Heart left ventricle (tissue), 16 donors: ENCODE results near the gene TMEM217. TPM values are rescaled to one million over a fixed set of nuclear protein-coding genes. Genes with fewer than 3 reads are reported as not detected.

Experiments
- ATAC-seq, 4 donors: fragments of 200-7000 bp; cut with Tn5 transposase; one replicate each; pipeline ENCODE4 v1.9.1; 2020 to 2022; ENCODE audit warnings: moderate library complexity in 4 of 4, mild to moderate bottlenecking in 3 of 4, moderate number of reproducible peaks in 1 of 4
- DNase-seq, 5 donors: peaks; one replicate each; pipeline ENCODE4 v3.0.0-alpha.2; 2020
- H3K27ac ChIP-seq, 12 donors: fragments of 200-600 bp; sonication (generic) in 4 of 12; one replicate each; pipeline versions ENCODE4 v1.5.0 to v1.8.0; 2016 to 2022; ENCODE audit warnings: mild to moderate bottlenecking in 2 of 12
- H3K27me3 ChIP-seq, 9 donors: fragments of 200-600 bp; sonication (generic) in 2 of 9; one replicate each; pipeline versions ENCODE4 v1.5.1 to v1.8.0; 2016 to 2022; ENCODE audit warnings: mild to moderate bottlenecking in 3 of 9
- H3K36me3 ChIP-seq, 9 donors: fragments of 200-600 bp; sonication (generic) in 2 of 9; one replicate each; pipeline versions ENCODE4 v1.5.0 to v1.8.0; 2018 to 2022; ENCODE audit warnings: mild to moderate bottlenecking in 2 of 9
- H3K4me1 ChIP-seq, 12 donors: fragments of 200-600 bp; sonication (generic) in 4 of 12; one replicate each; pipeline versions ENCODE4 v1.5.0 to v1.8.0; 2016 to 2022; ENCODE audit warnings: mild to moderate bottlenecking in 3 of 12
- H3K4me3 ChIP-seq, 12 donors: fragments of 200-600 bp; sonication (generic) in 4 of 12; one replicate each; pipeline versions ENCODE4 v1.5.0 to v1.8.0; 2017 to 2022; ENCODE audit warnings: mild to moderate bottlenecking in 9 of 12, moderate library complexity in 4 of 12
- H3K9me3 ChIP-seq, 12 donors: fragments of 200-600 bp; sonication (generic) in 4 of 12; one replicate each; pipeline versions ENCODE4 v1.5.0 to v1.8.0; 2016 to 2022; ENCODE audit warnings: mild to moderate bottlenecking in 1 of 12
- POLR2A ChIP-seq, 2 donors: fragments of 450-650 bp; IDR thresholded peaks; one replicate each; pipeline ENCODE4 v1.6.1; 2017; ENCODE audit warnings: antibody characterized with exemption in 2 of 2, mild to moderate bottlenecking in 2 of 2, moderate library complexity in 2 of 2
- WGBS, 4 donors: extraction: QIAGEN DNeasy Blood & Tissue Kit in 2 of 4; methylation state at CpG; one replicate each; pipeline versions ENCODE4 v1.1.5 to v1.1.7; 2013 to 2018; 5-methylcytosine and 5-hydroxymethylcytosine counted together
- intact Hi-C, 10 donors: fragments of 100-400 bp; cut with DNase I; formaldehyde crosslinking; loops; one replicate each; pipeline versions ENCODE4 v1.11.1 to v1.14.2; 2022
- polyA plus RNA-seq, 2 donors: library from polyadenylated mRNA; stranded (reverse); fragments of 200-250 nt; gene quantifications; one replicate each; pipeline ENCODE4 v1.2.3, GENCODE V29; 2013
- total RNA-seq, 9 donors: library from RNA; depleted of rRNA in 2 of 9; stranded (reverse); fragments of >200 nt in 2 of 9; fragmentation: NEBNext Ultra II Directional in 3 of 9; extraction: Animal tissue kit (Norgen Biotek cat#: 25700) in 3 of 9; gene quantifications; one replicate each; pipeline versions ENCODE4 v1.1.0 to v1.2.4, GENCODE V29; 2016 to 2023
- TF ChIP-seq, protein P1 (sequence below), 12 donors: fragments of 200-600 bp; sonication (generic) in 4 of 12; IDR thresholded peaks; one replicate each; pipeline versions ENCODE4 v1.5.0 to v1.8.0; 2018 to 2022; ENCODE audit warnings: antibody characterized with exemption in 12 of 12, mild to moderate bottlenecking in 5 of 12
- donor health status: ischemic (EF 13 %, LVEDD 7.1; RV severe dilation, severe dysfunction).
- donor health status: healthy with polysubstance abuse.
- donor health status: DM: no; HTN: yes; CAD: no.
- donor health status: DM: no; HTN: no; CAD: no.
- donor health status: ischemic (EF 25% LVEDD 6.9; RV normal size, moderate dysfunction).
- donor health status: ischemic (EF 25% LVEDD 5.7; RV mildly dilated, moderate dysfunction).
- donor health status: healthy.
- donor health status: DM: yes; HTN: yes; CAD: no.
- donor health status: ischemic (EF 35%, LVEDD 5.7; RV mildly dilated, moderate dysfunction).
- donor health status: nonischemic (EF 11% LVEDD 7.7; RV severe dilation, severe dysfunction).
- donor health status: DM: yes; HTN: yes; CAD: no.
- donor health status: PGD.
- donor health status: ischemic (EF 29% LVEDD 5.4; RV normal size, mild dysfunction).
- donor health status: nonischemic (EF 23%, LVEDD 6.1; RV moderate dilation, normal function).

TMEM217 gene
- total and polyA plus RNA-seq, 11 donors = 0.15 to 2.1 (median 0.65) TPM; not detected in 3

DNA sequence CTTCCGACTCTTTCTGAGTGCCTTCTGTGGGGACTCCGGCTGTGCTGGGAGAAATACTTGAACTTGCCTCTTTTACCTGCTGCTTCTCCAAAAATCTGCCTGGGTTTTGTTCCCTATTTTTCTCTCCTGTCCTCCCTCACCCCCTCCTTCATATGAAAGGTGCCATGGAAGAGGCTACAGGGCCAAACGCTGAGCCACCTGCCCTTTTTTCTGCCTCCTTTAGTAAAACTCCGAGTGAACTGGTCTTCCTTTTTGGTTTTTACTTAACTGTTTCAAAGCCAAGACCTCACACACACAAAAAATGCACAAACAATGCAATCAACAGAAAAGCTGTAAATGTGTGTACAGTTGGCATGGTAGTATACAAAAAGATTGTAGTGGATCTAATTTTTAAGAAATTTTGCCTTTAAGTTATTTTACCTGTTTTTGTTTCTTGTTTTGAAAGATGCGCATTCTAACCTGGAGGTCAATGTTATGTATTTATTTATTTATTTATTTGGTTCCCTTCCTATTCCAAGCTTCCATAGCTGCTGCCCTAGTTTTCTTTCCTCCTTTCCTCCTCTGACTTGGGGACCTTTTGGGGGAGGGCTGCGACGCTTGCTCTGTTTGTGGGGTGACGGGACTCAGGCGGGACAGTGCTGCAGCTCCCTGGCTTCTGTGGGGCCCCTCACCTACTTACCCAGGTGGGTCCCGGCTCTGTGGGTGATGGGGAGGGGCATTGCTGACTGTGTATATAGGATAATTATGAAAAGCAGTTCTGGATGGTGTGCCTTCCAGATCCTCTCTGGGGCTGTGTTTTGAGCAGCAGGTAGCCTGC, 83.2 kb downstream of the TMEM217 start:
- DNase-seq = no peak
- intact Hi-C loops = loop anchor here (5.0 to 10.0 kb wide), 7 partner anchors 33 to 290 kb away; partner anchors contain the start of gene C6orf89 (in 5 of the 10)
- Histone ChIP-seq H3K36me3 (peaks cover 0 to 60% (median 32%) of the 10 kb centered on the region in 9 donors), H3K27me3 (no peaks in the 10 kb centered on the region), H3K4me1 (peaks cover 0 to 65% (median 12%) of the 10 kb centered on the region in 12 donors), H3K4me3 (peak overlapping the region in 1 of 12 donors; percentile 100), H3K27ac (peak overlapping the region in 2 of 12 donors; percentile 2 to 97), H3K9me3 (no peaks in the 10 kb centered on the region)
- no peak for ATAC-seq
- TF ChIP-seq, protein P1, sequence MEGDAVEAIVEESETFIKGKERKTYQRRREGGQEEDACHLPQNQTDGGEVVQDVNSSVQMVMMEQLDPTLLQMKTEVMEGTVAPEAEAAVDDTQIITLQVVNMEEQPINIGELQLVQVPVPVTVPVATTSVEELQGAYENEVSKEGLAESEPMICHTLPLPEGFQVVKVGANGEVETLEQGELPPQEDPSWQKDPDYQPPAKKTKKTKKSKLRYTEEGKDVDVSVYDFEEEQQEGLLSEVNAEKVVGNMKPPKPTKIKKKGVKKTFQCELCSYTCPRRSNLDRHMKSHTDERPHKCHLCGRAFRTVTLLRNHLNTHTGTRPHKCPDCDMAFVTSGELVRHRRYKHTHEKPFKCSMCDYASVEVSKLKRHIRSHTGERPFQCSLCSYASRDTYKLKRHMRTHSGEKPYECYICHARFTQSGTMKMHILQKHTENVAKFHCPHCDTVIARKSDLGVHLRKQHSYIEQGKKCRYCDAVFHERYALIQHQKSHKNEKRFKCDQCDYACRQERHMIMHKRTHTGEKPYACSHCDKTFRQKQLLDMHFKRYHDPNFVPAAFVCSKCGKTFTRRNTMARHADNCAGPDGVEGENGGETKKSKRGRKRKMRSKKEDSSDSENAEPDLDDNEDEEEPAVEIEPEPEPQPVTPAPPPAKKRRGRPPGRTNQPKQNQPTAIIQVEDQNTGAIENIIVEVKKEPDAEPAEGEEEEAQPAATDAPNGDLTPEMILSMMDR (IDR thresholded peaks at IDR 0.05) = no peak
- no peak for TF ChIP-seq POLR2A (IDR thresholded peaks at IDR 0.05)
- WGBS, 4 donors = 78 to 88% (median 85%) methylated on average over 10 of the region's 10 CpGs

DNA sequence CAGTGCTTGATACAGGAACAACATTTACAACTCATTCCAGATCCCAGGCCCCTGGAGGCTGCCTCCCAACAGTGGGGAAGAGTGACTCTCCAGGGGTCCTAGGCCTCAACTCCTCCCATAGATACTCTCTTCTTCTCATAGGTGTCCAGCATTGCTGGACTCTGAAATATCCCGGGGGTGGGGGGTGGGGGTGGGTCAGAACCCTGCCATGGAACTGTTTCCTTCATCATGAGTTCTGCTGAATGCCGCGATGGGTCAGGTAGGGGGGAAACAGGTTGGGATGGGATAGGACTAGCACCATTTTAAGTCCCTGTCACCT, 83.8 kb downstream of the TMEM217 start:
- Histone ChIP-seq H3K4me1 (peaks cover 0 to 65% (median 13%) of the 10 kb centered on the region in 12 donors), H3K36me3 (peaks cover 0 to 60% (median 32%) of the 10 kb centered on the region in 9 donors), H3K9me3 (no peaks in the 10 kb centered on the region), H3K27ac (peak overlapping the region in 2 of 12 donors; percentile 2 to 97), H3K27me3 (no peaks in the 10 kb centered on the region), H3K4me3 (peak overlapping the region in 2 of 12 donors; percentile 2 to 100)
- intact Hi-C loops = loop anchor here in 9 of 10 donors (5.0 to 10.0 kb wide), 7 partner anchors 33 to 289 kb away; partner anchors contain the start of gene C6orf89 (in 5 of the 9)
- WGBS, 4 donors = 83 to 90% (median 87%) methylated on average over 3 of the region's 3 CpGs
- TF ChIP-seq, protein P1 (IDR thresholded peaks at IDR 0.05) = no peak
- TF ChIP-seq POLR2A (IDR thresholded peaks at IDR 0.05) = no peak
- ATAC-seq = no peak
- no peak for DNase-seq

DNA sequence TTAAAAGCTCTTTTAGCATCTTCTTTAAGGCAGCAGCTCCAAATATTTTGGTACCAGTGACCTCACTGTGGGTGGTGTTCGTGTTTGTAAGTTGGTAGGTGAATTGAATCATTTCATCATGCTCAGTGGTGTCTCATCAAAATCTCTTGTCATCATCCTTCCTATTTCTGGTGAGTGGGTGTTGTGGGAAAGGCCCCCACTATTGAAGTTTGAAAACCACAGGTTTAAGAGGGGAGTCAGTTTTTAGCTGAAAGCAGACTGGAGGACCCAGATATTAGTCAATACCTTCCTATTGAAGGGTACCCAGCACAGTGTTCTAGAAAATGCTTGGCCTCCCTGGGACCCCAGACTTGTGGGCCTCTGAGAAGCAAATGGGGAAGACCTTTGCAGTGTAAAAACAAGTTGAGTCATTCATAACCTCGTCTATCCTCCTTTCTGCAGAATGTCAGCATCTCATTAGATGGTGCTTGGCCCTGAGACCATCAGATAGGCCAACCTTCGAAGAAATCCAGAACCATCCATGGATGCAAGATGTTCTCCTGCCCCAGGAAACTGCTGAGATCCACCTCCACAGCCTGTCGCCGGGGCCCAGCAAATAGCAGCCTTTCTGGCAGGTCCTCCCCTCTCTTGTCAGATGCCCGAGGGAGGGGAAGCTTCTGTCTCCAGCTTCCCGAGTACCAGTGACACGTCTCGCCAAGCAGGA, 84.3 kb downstream of the TMEM217 start:
- peak overlapping the region in 2 of 12 donors; percentile 96 to 97 for H3K27ac ChIP-seq
- DNase-seq = no peak

More for the DNA sequence above, 84.3 kb downstream of the TMEM217 start:
- no peak for ATAC-seq
- WGBS, 4 donors = 58 to 65% (median 64%) methylated on average over 9 of the region's 9 CpGs
- peak overlapping the region in 2 of 12 donors; percentile 2 to 100 for H3K4me3 ChIP-seq
- intact Hi-C loops = loop anchor here in 9 of 10 donors (2.0 to 10.0 kb wide), 10 partner anchors 34 to 289 kb away; partner anchors contain the start of gene C6orf89 (in 5 of the 9)
- peaks cover 0 to 68% (median 16%) of the 10 kb centered on the region in 12 donors for H3K4me1 ChIP-seq
- H3K9me3 ChIP-seq = no peaks in the 10 kb centered on the region
- no peak for TF ChIP-seq POLR2A (IDR thresholded peaks at IDR 0.05)
- TF ChIP-seq, protein P1 (IDR thresholded peaks at IDR 0.05) = no peak
- no peaks in the 10 kb centered on the region for H3K27me3 ChIP-seq
- peaks cover 0 to 60% (median 32%) of the 10 kb centered on the region in 9 donors for H3K36me3 ChIP-seq
